ENCODE results near the gene CRACR2B. TPM values are rescaled to one million over a fixed set of nuclear protein-coding genes. Genes with fewer than 3 reads are reported as not detected.

The CRACR2B gene
- total RNA-seq, 1 donor from 2014 or later = 0.57 TPM

- H3K27me3 Mint-ChIP-seq (ENCODE audit: low read depth) = no peaks in the 10 kb centered on the region
- H3K27ac Mint-ChIP-seq (ENCODE audit: unreplicated experiment) = no peak overlapping the region
- H3K36me3 Mint-ChIP-seq (ENCODE audit: low read depth) = no peaks in the 10 kb centered on the region
- H3K9me3 Mint-ChIP-seq (ENCODE audit: low read depth) = no peaks in the 10 kb centered on the region
- DNase-seq (ENCODE audit: low spot score) = no peak
- H3K4me3 Mint-ChIP-seq (ENCODE audit: unreplicated experiment) = no peak overlapping the region
- peaks cover 11% of the 10 kb centered on the region for H3K4me1 Mint-ChIP-seq (ENCODE audit: low read depth)
- TF ChIP-seq CTCF (IDR thresholded peaks at IDR 0.05) = peak; percentile 32
Measured at GRCh38 chr11:850775-851763, 23.4 kb downstream of the CRACR2B start.

GRCh38 chr11:852762-853161, 25.0 kb downstream of the CRACR2B start:
- Mint-ChIP-seq H3K4me1 (ENCODE audit: low read depth) (no peaks in the 10 kb centered on the region), H3K27me3 (ENCODE audit: low read depth) (no peaks in the 10 kb centered on the region), H3K36me3 (ENCODE audit: low read depth) (no peaks in the 10 kb centered on the region), H3K9me3 (ENCODE audit: low read depth) (no peaks in the 10 kb centered on the region), H3K27ac (ENCODE audit: unreplicated experiment) (no peak overlapping the region), H3K4me3 (ENCODE audit: unreplicated experiment) (no peak overlapping the region)
- DNase-seq (ENCODE audit: low spot score) = no peak
- TF ChIP-seq CTCF (IDR thresholded peaks at IDR 0.05) = no peak

GRCh38 chr11:853682-854448, 26.1 kb downstream of the CRACR2B start:
- Mint-ChIP-seq H3K27me3 (ENCODE audit: low read depth) (no peaks in the 10 kb centered on the region), H3K4me3 (ENCODE audit: unreplicated experiment) (no peak overlapping the region), H3K9me3 (ENCODE audit: low read depth) (no peaks in the 10 kb centered on the region), H3K4me1 (ENCODE audit: low read depth) (no peaks in the 10 kb centered on the region), H3K27ac (ENCODE audit: unreplicated experiment) (no peak overlapping the region), H3K36me3 (ENCODE audit: low read depth) (no peaks in the 10 kb centered on the region)
- no peak for DNase-seq (ENCODE audit: low spot score)
- TF ChIP-seq CTCF (IDR thresholded peaks at IDR 0.05) = no peak

GRCh38 chr11:854601-855329, 27.0 kb downstream of the CRACR2B start:
- H3K27me3 Mint-ChIP-seq (ENCODE audit: low read depth) = no peaks in the 10 kb centered on the region
- H3K27ac Mint-ChIP-seq (ENCODE audit: unreplicated experiment) = no peak overlapping the region
- no peak for DNase-seq (ENCODE audit: low spot score)
- no peaks in the 10 kb centered on the region for H3K9me3 Mint-ChIP-seq (ENCODE audit: low read depth)
- no peaks in the 10 kb centered on the region for H3K36me3 Mint-ChIP-seq (ENCODE audit: low read depth)
- TF ChIP-seq CTCF (IDR thresholded peaks at IDR 0.05) = no peak
- H3K4me3 Mint-ChIP-seq (ENCODE audit: unreplicated experiment) = no peak overlapping the region
- peaks cover 4% of the 10 kb centered on the region for H3K4me1 Mint-ChIP-seq (ENCODE audit: low read depth)

- Mint-ChIP-seq H3K4me3 (ENCODE audit: unreplicated experiment) (no peak overlapping the region), H3K36me3 (ENCODE audit: low read depth) (no peaks in the 10 kb centered on the region), H3K9me3 (ENCODE audit: low read depth) (no peaks in the 10 kb centered on the region), H3K27ac (ENCODE audit: unreplicated experiment) (no peak overlapping the region), H3K27me3 (ENCODE audit: low read depth) (no peaks in the 10 kb centered on the region), H3K4me1 (ENCODE audit: low read depth) (peaks cover 5% of the 10 kb centered on the region)
- no peak for DNase-seq (ENCODE audit: low spot score)
- no peak for TF ChIP-seq CTCF (IDR thresholded peaks at IDR 0.05)
Measured at GRCh38 chr11:855330-855674, 27.6 kb downstream of the CRACR2B start.

Measured in chondrocyte (in vitro differentiated cells).